GM19395 (cell line): Measurements from ENCODE around the gene LRRC27.
"Not testable (repeated sequence)": the region's sequence is repeated elsewhere in the genome, so short reads cannot be mapped to it uniquely, and the experiment has no call there.

Experiments used
- ATAC-seq: cut with Tn5 transposase; IDR thresholded peaks from one replicate; pipeline ENCODE4 v1.9.1; 2021; ENCODE audit warnings: mild to moderate bottlenecking, moderate library complexity; ENCODE audit not compliant: unreplicated experiment

The LRRC27 gene

GRCh38 chr10:132336064-132336746 lies 4.2 kb downstream of the LRRC27 start:
- no peak for ATAC-seq

- no peak for ATAC-seq
Observed at GRCh38 chr10:132336919-132337407, 5.0 kb downstream of the LRRC27 start.

- ATAC-seq, result not testable (repeated sequence)
Observed at GRCh38 chr10:132337854-132338253, 5.9 kb downstream of the LRRC27 start.

- ATAC-seq, result no peak
Observed at GRCh38 chr10:132338876-132339275, 6.9 kb downstream of the LRRC27 start.

GRCh38 chr10:132339276-132339675 lies 7.3 kb downstream of the LRRC27 start:
- ATAC-seq, result no peak

GRCh38 chr10:132341017-132341416 lies 9.0 kb downstream of the LRRC27 start:
- no peak for ATAC-seq

GRCh38 chr10:132341781-132342180 lies 9.8 kb downstream of the LRRC27 start:
- ATAC-seq, result no peak

GRCh38 chr10:132342553-132342952 lies 10.6 kb downstream of the LRRC27 start:
- no peak for ATAC-seq

GRCh38 chr10:132344386-132344785 lies 12.4 kb downstream of the LRRC27 start:
- ATAC-seq, result no peak

- no peak for ATAC-seq
Observed at GRCh38 chr10:132345345-132345744, 13.4 kb downstream of the LRRC27 start.

- ATAC-seq, result no peak
Observed at GRCh38 chr10:132346806-132347205, 14.8 kb downstream of the LRRC27 start.

- ATAC-seq, result no peak
Observed at GRCh38 chr10:132347211-132347930, 15.4 kb downstream of the LRRC27 start.

- no peak for ATAC-seq
Observed at GRCh38 chr10:132347931-132348267, 15.9 kb downstream of the LRRC27 start.

- no peak for ATAC-seq
Observed at GRCh38 chr10:132349766-132350165, 17.8 kb downstream of the LRRC27 start.

- no peak for ATAC-seq
Observed at GRCh38 chr10:132350391-132350790, 18.4 kb downstream of the LRRC27 start.

GRCh38 chr10:132350946-132351345 lies 19.0 kb downstream of the LRRC27 start:
- no peak for ATAC-seq

GRCh38 chr10:132351611-132352010 lies 19.6 kb downstream of the LRRC27 start:
- ATAC-seq, result no peak

- not testable (repeated sequence) for ATAC-seq
Observed at GRCh38 chr10:132352462-132353308, 20.7 kb downstream of the LRRC27 start.

- no peak for ATAC-seq
Observed at GRCh38 chr10:132353456-132354355, 21.7 kb downstream of the LRRC27 start.

- ATAC-seq, result no peak
Observed at GRCh38 chr10:132354356-132355094, 22.5 kb downstream of the LRRC27 start.
